Measurements from ENCODE around the gene RNF152.

The RNF152 gene

DNA sequence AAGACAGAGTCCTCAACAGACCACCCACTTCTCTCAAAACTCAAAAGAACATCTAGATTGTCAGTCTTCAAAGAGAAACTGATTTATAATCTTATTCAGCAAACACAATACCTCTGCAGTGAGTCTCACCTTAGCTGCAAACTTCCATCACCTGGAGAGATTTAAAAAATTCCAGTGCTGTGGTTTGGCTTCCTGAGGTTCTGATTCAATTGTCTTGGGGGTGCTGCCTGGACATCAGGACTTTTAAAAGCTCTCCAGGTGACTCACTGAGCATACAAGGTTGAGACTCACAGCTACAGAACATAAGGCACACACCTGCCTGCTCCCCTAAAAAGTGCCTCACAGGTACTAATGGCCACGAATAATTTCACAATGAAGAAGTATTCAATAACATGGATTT, 40.3 kb downstream of the RNF152 start:
- no peak for DNase-seq

- no peak for DNase-seq
Observed at GRCh38 chr18:61851940-61852451, 40.8 kb downstream of the RNF152 start.

DNA sequence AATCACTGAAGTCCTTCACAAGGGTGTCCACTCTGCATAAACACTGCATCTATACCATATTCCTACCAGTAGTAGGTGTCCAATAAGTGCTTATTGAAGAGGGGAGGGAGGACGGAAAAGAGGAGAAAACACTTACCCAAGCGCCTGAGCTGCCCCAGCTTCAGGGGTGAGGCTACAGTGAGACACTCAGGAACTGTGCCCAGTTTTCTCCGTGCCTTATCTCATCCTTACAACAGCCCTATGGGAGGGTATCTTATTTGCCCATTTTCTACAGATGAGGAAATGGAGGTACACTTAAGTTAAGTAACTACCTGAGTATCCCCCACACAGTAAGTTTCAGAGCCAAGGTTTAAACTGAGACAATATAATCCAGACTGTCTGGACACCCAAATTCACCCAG, 41.5 kb downstream of the RNF152 start:
- DNase-seq, result no peak

- no peak for DNase-seq
Observed at GRCh38 chr18:61850756-61851155, 42.1 kb downstream of the RNF152 start.

DNA sequence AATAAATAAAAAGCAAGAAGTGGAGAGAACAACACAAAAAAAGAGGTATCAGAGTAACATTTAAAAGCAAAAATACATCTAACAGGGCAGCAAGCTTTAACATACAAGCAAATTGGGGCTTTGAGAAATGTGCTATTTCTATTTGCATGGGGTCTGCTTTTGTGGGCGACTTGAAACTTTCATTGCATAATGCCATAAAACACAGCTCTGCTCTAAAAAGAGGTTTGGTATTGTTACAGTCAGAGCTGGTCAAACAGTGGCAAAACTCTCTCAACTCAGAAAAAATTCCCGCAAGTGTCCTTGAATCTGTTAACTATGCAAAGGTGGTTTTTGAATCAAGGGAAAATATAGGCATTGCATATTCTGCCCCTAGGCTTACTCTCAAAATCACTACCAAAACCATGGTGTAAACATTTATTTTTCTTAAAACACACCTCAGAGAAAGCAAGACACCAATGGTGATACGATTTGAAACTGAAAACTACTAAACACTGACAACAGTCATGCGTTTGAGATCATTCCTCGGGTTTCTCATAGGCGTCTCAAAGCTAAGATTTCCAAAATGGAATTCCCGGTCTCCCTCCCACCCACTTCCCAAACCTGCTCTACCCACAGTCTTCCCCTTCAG, 45.5 kb downstream of the RNF152 start:
- DNase-seq, result no peak

DNA sequence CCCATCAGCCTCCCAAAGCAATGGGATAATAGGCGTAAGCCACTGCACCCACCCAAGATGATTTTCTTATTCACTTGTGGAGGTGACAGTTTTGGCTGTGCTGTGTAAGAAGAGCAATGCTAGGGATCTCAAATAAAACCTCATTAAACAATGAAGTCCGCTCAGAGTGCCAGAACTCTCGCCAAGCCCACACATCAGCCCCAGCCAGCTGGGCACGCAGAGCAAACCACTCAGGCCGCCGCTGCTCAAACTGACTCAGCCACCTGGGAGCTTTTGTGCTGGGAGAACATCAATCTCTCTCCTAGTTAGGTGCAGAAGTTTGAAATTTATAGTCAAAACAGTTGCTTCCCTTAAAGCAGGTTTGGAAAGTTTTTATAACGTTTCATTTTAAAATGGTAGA, 47.6 kb downstream of the RNF152 start:
- DNase-seq, result no peak

DNA sequence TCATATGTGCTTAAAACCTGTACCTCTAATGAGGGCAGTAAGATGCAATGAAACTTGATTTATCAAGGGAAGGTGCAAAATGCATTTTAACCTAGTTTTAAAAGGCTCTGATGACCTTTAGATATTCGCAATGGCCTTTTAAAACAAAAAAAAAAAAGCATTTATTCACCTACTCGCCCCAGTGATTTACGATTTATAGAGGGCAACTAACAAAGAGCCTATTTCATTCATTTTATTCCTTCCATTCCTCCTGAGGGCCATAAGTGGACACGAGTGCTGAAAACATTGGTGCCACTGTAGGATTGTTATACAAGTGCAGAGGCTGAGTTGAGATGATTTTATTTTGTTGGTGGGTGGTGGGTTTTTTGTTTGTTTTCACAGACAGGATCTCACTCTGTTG, 48.1 kb downstream of the RNF152 start:
- no peak for DNase-seq

DNA sequence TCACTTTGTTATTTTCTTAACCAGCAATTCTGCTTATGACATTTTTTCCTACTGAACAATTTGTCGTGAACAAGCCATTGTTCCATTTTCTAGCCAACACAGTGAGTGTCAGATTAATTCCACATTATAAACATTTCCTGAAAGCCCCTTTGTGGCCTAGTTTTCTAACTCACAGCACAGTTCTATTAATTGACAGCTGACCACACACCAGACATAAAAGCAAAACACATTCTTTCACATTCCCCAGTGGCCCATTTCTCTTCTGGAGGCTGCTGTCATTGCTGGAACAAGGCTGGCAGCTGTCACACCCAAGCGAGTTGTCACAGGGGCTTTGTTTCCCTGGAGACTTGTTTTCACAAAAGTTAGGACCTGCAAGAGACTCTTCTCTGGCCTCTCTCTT, 50.7 kb downstream of the RNF152 start:
- no peak for DNase-seq

DNA sequence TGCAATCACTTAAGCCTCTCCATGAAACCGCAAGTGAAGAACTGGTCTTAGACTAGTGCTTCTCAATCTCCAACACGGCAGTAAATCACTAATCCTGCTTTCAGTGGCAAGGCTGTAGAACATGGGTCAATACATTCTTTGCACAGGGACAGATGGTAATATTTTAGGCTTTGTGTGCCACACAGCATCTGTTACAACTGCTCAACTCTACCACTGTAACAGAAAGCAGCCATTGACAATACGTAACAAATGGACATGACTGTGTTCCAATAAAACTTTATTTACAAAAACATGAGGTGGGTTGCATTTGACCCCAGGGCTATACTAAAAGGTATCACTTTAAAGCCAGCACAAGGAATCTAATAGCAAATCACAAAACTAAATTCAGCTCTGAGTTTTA, 51.1 kb downstream of the RNF152 start:
- no peak for DNase-seq

GRCh38 chr18:61840324-61840723, 52.5 kb downstream of the RNF152 start:
- no peak for DNase-seq

DNA sequence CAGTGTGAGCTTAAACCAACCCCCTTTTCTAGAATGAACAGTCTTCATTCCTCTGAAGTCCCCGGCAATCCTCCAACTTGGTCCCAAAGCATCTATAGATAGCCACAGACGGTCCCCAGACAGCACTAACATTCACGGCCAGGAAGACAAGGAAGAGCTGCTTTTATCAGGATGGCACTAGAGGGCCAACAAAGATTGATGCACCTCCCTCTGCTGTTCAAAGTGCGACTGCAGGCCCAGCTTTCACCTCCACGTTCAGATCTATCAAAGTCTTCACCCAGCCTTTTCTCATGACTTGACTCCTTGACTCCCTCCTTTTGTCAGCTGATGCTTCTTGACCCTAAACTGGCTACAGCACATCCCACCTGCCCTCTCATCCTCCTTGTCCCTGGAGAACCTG, 54.3 kb downstream of the RNF152 start:
- no peak for DNase-seq

DNA sequence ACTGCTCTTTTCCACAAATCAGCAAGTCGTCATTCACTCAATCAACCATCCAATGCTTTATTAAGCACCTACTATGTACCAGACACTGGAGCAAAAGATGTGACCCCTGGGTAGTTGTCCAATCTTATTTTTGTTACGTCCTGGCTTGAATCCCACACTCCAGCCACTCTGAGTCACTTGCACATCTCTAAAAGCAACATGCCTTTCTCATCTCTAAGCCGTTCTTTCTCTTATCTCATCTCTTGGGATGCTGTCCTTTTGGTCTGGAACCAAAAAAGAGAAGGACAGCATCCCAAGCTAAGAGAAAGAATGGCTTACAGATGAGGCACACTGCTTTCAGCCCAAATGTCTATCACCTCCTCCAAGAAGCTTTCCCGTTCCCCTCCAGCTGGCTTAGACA, 58.8 kb downstream of the RNF152 start:
- no peak for DNase-seq

- no peak for DNase-seq
Observed at GRCh38 chr18:61833387-61833786, 59.4 kb downstream of the RNF152 start.

DNA sequence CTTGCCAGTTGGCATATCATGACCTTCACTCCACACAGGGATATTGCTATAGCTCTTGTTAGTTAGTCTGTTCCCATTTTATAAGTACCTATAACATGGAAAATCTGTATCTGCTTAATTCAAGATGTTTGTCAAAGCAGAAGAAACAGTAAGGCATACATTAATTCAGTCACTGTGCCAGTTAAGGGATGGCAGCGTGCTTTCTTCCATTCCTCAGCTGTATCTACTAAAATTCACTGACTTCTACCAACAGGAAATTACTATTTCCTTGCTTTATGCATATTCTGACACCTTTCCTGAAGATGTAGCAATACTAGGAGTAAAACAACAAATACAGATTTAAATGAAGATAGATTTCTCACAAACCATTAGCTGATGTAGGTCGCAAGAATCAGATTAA, 59.9 kb downstream of the RNF152 start:
- DNase-seq, result no peak

DNA sequence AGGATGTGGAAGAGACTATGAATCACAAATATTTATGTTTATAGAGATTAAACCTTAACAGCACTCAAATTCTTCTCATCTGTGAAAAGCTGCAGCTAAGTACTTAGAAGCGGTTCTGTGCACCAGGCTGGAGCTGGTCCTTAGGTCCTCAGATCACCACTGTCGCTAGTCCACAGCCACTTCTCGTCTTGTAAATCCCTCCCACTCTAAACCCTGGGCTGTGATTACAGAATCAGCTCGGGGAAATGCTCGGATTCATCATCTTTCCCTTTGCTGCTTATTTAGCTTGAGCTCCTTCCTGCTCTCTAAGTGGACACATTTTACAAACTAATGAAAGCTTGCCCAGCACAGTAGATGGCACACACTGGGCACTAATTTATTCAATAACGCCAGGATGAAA, 61.7 kb downstream of the RNF152 start:
- no peak for DNase-seq

DNA sequence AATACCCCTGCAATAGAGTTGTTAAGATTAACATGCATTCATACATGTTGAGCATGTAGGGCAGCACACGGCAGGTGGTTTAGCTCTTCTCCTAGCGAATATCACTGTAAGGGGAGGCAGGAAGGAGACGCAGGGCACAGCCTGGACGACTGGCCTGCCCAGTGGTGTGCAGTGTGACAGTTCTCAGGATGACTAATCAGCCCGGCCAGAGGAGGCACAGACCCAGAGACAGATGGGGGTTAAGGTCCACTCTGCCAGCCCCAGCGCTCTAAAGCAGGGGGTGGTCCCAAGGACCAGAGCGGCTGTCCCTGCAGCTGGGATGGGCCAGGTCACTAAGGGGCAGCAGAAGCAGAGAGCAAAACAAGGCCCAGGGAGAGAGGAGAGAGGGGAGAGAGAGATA, 63.7 kb downstream of the RNF152 start:
- no peak for DNase-seq

DNA sequence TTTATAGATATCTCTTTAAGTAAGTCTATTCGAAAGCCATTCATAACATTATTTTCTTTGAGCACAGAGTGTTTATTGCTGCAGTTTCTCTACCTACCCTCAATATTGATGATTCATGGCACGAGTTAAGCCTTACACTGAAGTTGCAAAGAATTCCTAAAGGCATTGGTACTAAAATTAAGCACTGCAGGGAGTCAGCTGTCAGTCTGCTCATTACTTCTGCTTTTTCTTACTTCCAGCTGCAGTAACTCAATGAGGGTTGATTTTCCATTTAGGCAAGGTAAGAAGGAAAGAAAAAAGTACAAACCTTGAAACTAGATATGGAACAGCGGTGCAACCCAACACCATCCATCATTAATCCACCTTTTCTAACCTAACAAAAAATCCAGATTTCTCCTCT, 65.2 kb downstream of the RNF152 start:
- DNase-seq, result no peak

GRCh38 chr18:61825386-61825785, 67.4 kb downstream of the RNF152 start:
- DNase-seq, result no peak

DNA sequence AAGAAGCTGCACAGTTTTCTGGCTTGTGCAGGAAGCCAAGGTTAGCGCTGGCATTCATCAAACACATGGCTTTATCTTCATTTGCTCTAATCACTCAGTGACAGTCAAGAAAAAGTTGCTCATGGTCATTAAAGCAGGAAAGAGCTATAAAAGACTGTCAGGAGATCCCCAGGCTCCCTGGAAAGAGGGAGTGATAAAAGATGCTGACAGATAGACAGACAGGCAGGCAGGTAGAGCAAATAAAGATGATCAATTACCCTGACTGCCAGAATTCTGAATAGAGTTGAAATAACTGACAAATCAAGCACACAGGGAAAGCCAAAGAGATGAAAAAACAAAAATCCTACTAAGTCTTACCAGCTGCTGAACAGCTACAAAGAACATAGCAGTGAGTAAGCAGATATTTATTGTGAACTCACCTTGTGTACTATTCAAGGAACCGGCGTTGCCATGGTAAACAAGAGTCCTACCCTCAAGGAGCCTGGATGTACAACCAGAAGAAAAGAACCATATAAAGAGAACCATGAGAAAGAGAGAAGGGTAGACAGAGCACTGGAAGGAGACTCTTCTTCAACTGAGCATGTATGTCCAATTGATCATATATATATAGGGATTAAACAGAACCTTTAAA, 68.0 kb downstream of the RNF152 start:
- no peak for DNase-seq

DNA sequence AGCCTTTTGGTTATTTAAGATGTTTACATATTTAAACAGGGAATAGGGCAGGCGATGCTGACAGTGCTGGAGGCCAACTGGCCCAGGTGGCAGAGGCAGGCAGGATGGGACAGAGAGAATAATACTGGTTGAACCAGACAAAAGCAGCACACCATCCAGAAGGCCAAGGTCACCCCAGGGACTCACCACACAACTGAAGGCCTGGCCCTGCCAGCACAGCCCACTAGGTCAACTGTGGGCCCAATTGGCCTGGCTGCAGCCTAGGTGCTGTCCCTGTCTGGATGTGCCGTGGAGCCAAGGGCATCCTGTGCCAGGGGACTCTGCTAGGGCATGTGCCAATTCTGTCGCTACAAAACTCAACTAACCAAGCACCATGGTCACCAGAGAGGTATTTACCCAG, 69.2 kb downstream of the RNF152 start:
- DNase-seq, result no peak

- no peak for DNase-seq
Observed at GRCh38 chr18:61822879-61823278, 69.9 kb downstream of the RNF152 start.

DNA sequence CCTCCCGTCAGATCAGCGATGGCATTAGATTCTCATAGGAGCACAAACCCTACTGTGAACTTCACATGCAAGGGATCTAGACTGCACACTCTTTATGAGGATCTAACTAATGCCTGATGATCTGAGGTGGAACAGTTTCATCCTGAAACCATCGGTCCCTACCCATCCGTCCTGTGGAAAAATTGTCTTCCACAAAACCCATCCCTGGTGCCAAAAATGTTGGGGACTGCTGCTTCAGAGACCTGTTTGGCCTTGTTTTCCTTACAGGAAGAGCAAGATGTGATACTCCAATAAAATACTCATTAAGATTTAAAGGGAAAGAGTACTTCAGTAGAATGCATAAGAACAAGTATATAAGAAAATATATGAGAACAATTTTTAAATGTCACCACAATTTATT, 71.1 kb downstream of the RNF152 start:
- DNase-seq, result no peak

DNA sequence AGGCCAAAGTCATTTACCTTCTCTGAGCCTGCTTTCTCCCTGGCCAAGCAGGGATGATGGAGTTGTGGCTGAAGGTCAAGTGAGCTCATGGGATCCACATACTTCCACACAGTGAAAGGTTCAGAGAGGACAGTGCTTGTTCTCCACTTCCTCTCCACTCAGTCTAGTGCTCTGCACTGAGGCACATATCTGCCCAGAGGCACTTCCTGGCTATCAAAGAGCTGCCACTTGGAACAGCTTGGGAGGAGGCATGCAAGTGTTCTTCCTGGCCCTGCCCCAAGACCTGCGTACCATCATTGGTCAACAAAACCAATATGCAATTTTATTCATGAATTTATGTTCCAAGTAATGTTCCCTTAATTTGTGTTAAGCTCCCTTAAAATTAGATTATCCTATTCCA, 71.9 kb downstream of the RNF152 start:
- DNase-seq, result no peak

GRCh38 chr18:61817086-61817485, 75.7 kb downstream of the RNF152 start:
- no peak for DNase-seq

DNA sequence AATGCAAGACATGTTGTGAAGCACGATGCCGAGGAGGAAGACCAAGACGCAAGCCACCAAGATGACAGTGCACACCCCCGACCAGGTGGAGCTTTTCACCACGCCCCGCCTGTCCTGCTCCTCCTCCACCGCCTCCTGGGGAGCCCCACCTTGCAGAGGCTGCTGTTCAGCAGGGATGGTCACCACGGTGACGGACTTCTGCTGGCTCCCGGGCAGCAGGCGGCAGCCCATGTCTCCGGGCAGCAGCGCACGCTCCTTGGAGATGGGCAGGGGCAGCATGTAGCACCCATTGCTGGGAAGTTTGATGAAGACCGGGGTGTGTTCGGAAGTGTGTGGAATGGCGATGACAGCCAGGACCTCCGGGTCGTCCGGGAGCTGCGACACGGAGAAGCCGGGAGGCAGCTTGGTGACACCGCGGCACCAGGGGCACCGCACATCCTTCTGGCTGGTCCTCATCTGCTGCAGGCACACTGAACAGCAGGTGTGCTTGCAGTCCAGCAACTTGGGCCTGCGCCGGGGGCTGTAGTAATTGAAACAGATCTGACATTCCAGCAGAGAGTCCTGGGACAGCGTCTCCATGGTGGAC, 76.8 kb downstream of the RNF152 start:
- DNase-seq, result no peak
